ENCODE data around the gene DHX9.

GRCh38 chr1:182889997-182890396 is 50.9 kb downstream of the DHX9 start:
- no peak for TF ChIP-seq CTCF (IDR thresholded peaks at IDR 0.05)
- TF ChIP-seq EP300 (IDR thresholded peaks at IDR 0.05; ENCODE audit: low read depth), result no peak
